Neural cell (in vitro differentiated cells): ENCODE measurements around the gene RNF26.

Source experiments
- EZH2 ChIP-seq: fragments of 200-600, 300-800 bp; shearing (Covaris generic), sonication (generic); IDR thresholded peaks from 2 replicates; pipeline ENCODE4 v1.6.1; 2014; ENCODE audit warnings: antibody characterized with exemption, low read length, borderline replicate concordance, mild to moderate bottlenecking; ENCODE audit not compliant: insufficient read depth, poor library complexity, severe bottlenecking
- POLR2AphosphoS5 ChIP-seq: IDR thresholded peaks from 2 replicates; pipeline ENCODE4 v1.6.1; 2012
- TF ChIP-seq, protein P1 (sequence below): fragments of 450-650 bp; IDR thresholded peaks from 2 replicates; pipeline ENCODE4 v1.5.1; 2014; ENCODE audit warnings: antibody characterized with exemption, mild to moderate bottlenecking, moderate library complexity; ENCODE audit not compliant: poor library complexity, severe bottlenecking
- TF ChIP-seq, protein P2 (sequence below): IDR thresholded peaks from 2 replicates; pipeline ENCODE4 v1.6.1; 2012; ENCODE audit warnings: borderline replicate concordance

DNA sequence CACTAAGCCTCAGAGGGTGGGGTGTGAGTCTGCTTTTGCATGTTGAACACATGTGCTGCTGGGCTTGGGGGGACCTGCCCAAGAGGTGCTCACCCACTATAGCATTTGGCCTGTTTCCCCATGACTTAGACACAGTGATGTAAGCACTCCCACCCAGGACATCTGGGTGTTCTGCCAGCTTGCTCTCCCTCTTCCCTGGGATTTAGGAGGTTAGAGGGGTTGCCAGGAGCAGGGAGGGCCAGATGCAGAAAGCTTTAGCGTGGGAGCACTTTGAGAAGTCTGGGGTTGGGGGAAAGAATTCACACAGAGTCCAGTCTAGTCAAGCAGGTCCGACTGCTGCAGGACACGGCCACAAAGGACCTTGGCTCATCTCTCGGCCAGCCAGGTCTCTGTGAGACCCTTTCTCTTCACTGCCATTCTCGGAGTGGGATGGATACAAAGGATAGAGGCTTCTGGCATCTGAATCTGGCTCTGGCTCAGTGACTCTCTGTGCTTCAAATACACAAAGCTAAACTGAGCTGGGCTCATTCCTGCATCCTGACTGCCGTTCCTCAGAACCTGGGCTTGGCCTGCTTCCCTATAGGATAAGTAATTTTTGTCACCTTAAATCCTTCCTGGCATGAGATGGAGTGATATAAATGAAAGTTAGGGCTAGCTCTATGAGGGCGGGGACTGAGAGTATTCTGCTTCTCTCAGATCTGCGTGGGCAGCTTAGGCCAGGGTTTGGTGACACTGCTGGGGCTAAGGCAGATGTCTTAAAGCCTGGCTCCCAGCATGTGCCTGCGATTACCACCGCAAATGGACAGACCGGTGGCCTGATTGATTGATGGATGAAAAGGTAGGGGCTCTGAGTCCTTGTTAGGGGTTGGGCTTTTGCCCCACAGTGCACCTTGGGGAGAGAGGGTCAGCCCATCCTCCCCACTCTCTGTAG lies 32.6 kb downstream of the RNF26 start:
- TF ChIP-seq, protein P1, sequence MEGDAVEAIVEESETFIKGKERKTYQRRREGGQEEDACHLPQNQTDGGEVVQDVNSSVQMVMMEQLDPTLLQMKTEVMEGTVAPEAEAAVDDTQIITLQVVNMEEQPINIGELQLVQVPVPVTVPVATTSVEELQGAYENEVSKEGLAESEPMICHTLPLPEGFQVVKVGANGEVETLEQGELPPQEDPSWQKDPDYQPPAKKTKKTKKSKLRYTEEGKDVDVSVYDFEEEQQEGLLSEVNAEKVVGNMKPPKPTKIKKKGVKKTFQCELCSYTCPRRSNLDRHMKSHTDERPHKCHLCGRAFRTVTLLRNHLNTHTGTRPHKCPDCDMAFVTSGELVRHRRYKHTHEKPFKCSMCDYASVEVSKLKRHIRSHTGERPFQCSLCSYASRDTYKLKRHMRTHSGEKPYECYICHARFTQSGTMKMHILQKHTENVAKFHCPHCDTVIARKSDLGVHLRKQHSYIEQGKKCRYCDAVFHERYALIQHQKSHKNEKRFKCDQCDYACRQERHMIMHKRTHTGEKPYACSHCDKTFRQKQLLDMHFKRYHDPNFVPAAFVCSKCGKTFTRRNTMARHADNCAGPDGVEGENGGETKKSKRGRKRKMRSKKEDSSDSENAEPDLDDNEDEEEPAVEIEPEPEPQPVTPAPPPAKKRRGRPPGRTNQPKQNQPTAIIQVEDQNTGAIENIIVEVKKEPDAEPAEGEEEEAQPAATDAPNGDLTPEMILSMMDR, result no peak
- TF ChIP-seq POLR2AphosphoS5, result no peak
- TF ChIP-seq, protein P2, sequence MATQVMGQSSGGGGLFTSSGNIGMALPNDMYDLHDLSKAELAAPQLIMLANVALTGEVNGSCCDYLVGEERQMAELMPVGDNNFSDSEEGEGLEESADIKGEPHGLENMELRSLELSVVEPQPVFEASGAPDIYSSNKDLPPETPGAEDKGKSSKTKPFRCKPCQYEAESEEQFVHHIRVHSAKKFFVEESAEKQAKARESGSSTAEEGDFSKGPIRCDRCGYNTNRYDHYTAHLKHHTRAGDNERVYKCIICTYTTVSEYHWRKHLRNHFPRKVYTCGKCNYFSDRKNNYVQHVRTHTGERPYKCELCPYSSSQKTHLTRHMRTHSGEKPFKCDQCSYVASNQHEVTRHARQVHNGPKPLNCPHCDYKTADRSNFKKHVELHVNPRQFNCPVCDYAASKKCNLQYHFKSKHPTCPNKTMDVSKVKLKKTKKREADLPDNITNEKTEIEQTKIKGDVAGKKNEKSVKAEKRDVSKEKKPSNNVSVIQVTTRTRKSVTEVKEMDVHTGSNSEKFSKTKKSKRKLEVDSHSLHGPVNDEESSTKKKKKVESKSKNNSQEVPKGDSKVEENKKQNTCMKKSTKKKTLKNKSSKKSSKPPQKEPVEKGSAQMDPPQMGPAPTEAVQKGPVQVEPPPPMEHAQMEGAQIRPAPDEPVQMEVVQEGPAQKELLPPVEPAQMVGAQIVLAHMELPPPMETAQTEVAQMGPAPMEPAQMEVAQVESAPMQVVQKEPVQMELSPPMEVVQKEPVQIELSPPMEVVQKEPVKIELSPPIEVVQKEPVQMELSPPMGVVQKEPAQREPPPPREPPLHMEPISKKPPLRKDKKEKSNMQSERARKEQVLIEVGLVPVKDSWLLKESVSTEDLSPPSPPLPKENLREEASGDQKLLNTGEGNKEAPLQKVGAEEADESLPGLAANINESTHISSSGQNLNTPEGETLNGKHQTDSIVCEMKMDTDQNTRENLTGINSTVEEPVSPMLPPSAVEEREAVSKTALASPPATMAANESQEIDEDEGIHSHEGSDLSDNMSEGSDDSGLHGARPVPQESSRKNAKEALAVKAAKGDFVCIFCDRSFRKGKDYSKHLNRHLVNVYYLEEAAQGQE, result no peak
- TF ChIP-seq EZH2, result no peak
